ENCODE results near the gene NEUROD2.

The NEUROD2 gene

DNA sequence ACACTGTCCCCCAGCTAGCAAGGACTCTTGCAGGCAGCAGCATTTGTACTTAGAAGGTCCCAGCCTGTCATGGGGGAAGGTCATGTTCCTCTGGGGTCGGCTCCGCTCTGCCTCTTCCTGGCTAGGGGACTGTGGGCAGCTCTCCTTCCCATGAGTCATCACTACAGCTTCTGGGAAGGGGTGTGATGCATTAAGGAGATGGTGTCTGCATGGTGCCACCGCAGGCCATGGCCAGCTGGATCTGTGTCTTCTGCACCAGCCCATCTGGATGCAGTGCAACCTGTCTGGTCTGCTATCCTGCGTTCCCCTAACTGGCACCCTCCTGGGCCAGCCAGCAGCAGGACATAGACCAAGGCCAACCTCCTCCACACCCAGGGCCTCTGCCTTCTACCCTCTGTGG is 35.6 kb upstream of the NEUROD2 start:
- no peak overlapping the region for H3K4me3 ChIP-seq (ENCODE audit: low read depth, low read length)
- no peaks in the 10 kb centered on the region for H3K9me3 ChIP-seq (ENCODE audit: control insufficient read depth, low read length)
- H3K4me2 ChIP-seq (ENCODE audit: low read length) = no peak overlapping the region
- H3K9ac ChIP-seq = no peak overlapping the region
- TF ChIP-seq, protein P1, sequence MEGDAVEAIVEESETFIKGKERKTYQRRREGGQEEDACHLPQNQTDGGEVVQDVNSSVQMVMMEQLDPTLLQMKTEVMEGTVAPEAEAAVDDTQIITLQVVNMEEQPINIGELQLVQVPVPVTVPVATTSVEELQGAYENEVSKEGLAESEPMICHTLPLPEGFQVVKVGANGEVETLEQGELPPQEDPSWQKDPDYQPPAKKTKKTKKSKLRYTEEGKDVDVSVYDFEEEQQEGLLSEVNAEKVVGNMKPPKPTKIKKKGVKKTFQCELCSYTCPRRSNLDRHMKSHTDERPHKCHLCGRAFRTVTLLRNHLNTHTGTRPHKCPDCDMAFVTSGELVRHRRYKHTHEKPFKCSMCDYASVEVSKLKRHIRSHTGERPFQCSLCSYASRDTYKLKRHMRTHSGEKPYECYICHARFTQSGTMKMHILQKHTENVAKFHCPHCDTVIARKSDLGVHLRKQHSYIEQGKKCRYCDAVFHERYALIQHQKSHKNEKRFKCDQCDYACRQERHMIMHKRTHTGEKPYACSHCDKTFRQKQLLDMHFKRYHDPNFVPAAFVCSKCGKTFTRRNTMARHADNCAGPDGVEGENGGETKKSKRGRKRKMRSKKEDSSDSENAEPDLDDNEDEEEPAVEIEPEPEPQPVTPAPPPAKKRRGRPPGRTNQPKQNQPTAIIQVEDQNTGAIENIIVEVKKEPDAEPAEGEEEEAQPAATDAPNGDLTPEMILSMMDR (IDR thresholded peaks at IDR 0.05) = no peak
- H3K36me3 ChIP-seq (ENCODE audit: control insufficient read depth, insufficient read depth, low read length) = no peaks in the 10 kb centered on the region
- H2AFZ ChIP-seq = no peak overlapping the region
- peaks cover 9% of the 10 kb centered on the region for H3K4me1 ChIP-seq
- peaks cover 63% of the 10 kb centered on the region for H3K79me2 ChIP-seq
- H3K27me3 ChIP-seq (ENCODE audit: control insufficient read depth, insufficient read depth, low read length) = no peaks in the 10 kb centered on the region
- no peak overlapping the region for H3K27ac ChIP-seq

DNA sequence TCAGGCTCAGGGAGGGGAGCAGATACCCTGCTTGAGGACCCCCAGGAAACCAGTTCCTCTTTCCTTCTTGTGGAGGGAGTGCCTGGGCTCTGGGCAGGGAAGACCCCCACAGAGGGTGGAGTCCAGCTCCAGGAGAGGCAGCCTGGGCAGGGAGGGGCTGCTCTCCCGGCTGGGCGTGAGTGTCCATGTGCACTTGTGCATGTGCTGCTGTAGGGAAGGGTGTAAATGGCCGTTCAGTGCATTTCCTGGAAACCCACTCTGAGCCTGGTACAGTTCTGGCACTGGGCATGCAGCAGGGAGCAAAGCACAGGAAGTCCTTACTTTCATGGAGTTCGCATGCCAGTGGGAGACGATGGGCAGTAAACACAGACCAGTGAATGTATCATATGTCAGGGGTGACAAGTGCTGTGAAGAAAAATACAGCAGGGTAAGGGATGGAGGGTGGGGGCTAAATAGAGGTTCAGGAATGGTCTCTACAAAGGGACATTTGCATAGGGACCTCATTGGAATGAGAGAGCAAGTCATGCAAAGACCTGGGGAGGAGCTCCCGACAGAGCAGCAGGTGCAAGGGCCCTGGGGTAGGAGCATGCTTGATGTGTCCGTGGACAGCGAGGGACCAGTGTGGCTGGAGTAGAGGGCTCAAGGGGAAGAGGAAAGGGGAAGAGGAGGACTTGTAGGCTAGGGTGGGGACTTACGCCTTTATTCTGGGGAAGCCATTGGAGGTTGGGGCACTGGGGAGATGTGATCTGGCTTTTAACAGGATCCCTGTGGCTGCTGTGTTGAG is 34.8 kb upstream of the NEUROD2 start:
- H3K9ac ChIP-seq = no peak overlapping the region
- H3K27ac ChIP-seq = no peak overlapping the region
- no peak overlapping the region for H2AFZ ChIP-seq
- H3K4me1 ChIP-seq = peaks cover 14% of the 10 kb centered on the region
- H3K4me2 ChIP-seq (ENCODE audit: low read length) = no peak overlapping the region
- H3K79me2 ChIP-seq = peaks cover 70% of the 10 kb centered on the region
- H3K36me3 ChIP-seq (ENCODE audit: control insufficient read depth, insufficient read depth, low read length) = no peaks in the 10 kb centered on the region
- no peak overlapping the region for H3K4me3 ChIP-seq (ENCODE audit: low read depth, low read length)
- TF ChIP-seq, protein P1 (IDR thresholded peaks at IDR 0.05) = no peak
- H3K9me3 ChIP-seq (ENCODE audit: control insufficient read depth, low read length) = no peaks in the 10 kb centered on the region
- no peaks in the 10 kb centered on the region for H3K27me3 ChIP-seq (ENCODE audit: control insufficient read depth, insufficient read depth, low read length)

DNA sequence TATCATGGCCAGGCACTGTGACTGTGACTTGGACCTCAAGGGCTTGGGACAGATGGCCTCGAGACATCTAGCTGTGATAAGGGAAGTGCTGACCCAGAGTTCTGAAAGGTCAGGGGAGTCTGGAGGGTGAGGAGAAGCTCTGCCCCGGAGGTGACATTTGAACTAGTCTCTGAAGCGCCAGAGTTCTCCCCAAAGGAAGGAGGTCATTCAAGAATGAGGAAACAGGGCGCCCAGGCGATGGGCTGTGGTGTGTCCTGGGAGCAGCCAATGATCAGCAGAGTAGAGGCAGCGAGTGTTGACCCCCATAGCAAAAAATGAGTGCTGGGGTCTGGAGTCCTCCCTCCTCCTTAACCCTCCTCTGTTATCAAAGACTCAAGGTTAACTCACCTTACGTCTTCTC is 34.2 kb upstream of the NEUROD2 start:
- Histone ChIP-seq H3K79me2 (peaks cover 72% of the 10 kb centered on the region), H3K36me3 (ENCODE audit: control insufficient read depth, insufficient read depth, low read length) (no peaks in the 10 kb centered on the region), H3K27me3 (ENCODE audit: control insufficient read depth, insufficient read depth, low read length) (no peaks in the 10 kb centered on the region), H3K4me3 (ENCODE audit: low read depth, low read length) (no peak overlapping the region), H2AFZ (no peak overlapping the region), H3K4me2 (ENCODE audit: low read length) (no peak overlapping the region), H3K4me1 (peaks cover 14% of the 10 kb centered on the region), H3K27ac (no peak overlapping the region), H3K9ac (no peak overlapping the region), H3K9me3 (ENCODE audit: control insufficient read depth, low read length) (no peaks in the 10 kb centered on the region)
- TF ChIP-seq, protein P1 (IDR thresholded peaks at IDR 0.05) = no peak

DNA sequence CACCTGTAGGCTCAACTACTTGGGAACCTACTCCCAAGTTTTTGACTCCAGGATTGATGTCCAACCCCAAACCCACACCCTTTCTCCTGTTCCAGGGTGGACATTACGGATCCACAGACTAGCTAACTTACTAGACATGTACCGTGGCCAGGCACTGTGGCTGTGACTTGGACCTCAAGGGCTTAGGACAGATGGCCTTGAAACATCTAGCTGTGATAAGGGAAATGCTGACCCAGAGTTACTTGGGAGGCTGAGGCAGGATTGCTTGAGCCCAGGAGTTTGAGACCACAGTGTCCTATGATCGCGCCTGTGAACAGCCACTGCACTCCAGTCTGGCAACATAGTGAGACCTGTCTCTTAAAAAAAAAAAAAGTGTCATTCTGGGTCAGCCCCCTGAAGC is 33.4 kb upstream of the NEUROD2 start:
- Histone ChIP-seq H3K27ac (no peak overlapping the region), H3K9me3 (ENCODE audit: control insufficient read depth, low read length) (no peaks in the 10 kb centered on the region), H3K36me3 (ENCODE audit: control insufficient read depth, insufficient read depth, low read length) (no peaks in the 10 kb centered on the region), H3K4me1 (peaks cover 18% of the 10 kb centered on the region), H2AFZ (no peak overlapping the region), H3K27me3 (ENCODE audit: control insufficient read depth, insufficient read depth, low read length) (no peaks in the 10 kb centered on the region), H3K4me3 (ENCODE audit: low read depth, low read length) (no peak overlapping the region), H3K79me2 (peaks cover 72% of the 10 kb centered on the region), H3K9ac (no peak overlapping the region), H3K4me2 (ENCODE audit: low read length) (no peak overlapping the region)
- TF ChIP-seq, protein P1 (IDR thresholded peaks at IDR 0.05) = no peak

DNA sequence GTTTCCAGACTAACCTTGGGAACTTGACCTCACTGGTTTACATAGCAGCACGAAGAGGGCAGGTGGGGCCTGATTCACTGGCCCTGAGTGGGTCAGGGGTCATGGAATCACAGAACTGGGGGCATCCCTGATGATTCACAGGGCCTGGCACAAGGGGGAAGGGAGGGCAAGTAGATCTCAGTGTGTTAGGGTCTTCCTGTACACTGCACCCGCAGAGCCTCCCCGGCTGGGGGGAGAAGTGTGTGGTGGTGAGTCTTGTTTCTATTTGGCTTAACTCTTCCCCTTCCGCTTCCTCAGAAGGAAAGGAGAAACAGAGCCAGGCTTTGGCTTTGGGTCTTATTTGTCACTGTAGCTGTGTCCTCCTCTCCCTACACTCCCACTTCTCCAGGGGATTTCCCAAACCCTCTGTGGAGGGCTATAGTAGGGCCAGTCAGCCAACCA is 32.9 kb upstream of the NEUROD2 start:
- no peak overlapping the region for H3K4me2 ChIP-seq (ENCODE audit: low read length)
- H3K4me3 ChIP-seq (ENCODE audit: low read depth, low read length) = no peak overlapping the region
- no peaks in the 10 kb centered on the region for H3K36me3 ChIP-seq (ENCODE audit: control insufficient read depth, insufficient read depth, low read length)
- no peak overlapping the region for H2AFZ ChIP-seq
- H3K9ac ChIP-seq = no peak overlapping the region
- TF ChIP-seq, protein P1 (IDR thresholded peaks at IDR 0.05) = no peak
- H3K27ac ChIP-seq = no peak overlapping the region
- H3K9me3 ChIP-seq (ENCODE audit: control insufficient read depth, low read length) = no peaks in the 10 kb centered on the region
- H3K79me2 ChIP-seq = peaks cover 77% of the 10 kb centered on the region
- H3K4me1 ChIP-seq = peaks cover 20% of the 10 kb centered on the region
- H3K27me3 ChIP-seq (ENCODE audit: control insufficient read depth, insufficient read depth, low read length) = no peaks in the 10 kb centered on the region

All from parathyroid adenoma (tissue), 2 donors.